ENCODE data around the gene DNAJA3. TPM values are rescaled to one million over a fixed set of nuclear protein-coding genes. Genes with fewer than 3 reads are reported as not detected.

The DNAJA3 gene
- total and polyA plus RNA-seq, 12 donors, result 21.9 to 166 (median 76.5) TPM

DNA sequence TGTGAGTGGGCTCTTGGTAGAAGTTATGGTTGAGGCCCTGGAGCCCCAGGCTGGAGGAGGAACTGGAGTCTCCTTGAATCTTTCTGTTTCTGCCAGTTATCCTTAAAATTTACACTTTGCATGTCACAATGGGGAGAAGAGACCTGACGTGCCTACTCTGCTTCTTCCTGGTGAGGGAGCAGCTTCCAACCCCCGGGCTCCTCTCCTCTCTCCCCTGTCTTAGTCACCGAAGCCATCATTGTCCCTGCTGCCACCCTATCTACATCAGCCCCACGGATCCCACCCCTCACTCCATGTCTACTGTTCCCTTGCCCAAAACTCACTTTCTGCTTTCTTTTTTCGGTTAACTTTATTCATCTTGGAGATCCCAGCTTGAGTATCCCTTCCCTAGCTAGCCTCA is 17.6 kb downstream of the DNAJA3 start:
- Histone ChIP-seq H3K4me1 (replicated peaks in 1 of 2) (no peaks in the 10 kb centered on the region), H3K27me3 (no peaks in the 10 kb centered on the region), H3K4me3 (no peak overlapping the region), H3K27ac (no peak overlapping the region), H3K36me3 (replicated peaks in 1 of 2) (peaks cover 0 to 98% of the 10 kb centered on the region in 2 donors), H3K9me3 (replicated peaks in 1 of 3) (no peaks in the 10 kb centered on the region)
- no peak for TF ChIP-seq POLR2A (IDR thresholded peaks at IDR 0.05)
- TF ChIP-seq, protein P1, sequence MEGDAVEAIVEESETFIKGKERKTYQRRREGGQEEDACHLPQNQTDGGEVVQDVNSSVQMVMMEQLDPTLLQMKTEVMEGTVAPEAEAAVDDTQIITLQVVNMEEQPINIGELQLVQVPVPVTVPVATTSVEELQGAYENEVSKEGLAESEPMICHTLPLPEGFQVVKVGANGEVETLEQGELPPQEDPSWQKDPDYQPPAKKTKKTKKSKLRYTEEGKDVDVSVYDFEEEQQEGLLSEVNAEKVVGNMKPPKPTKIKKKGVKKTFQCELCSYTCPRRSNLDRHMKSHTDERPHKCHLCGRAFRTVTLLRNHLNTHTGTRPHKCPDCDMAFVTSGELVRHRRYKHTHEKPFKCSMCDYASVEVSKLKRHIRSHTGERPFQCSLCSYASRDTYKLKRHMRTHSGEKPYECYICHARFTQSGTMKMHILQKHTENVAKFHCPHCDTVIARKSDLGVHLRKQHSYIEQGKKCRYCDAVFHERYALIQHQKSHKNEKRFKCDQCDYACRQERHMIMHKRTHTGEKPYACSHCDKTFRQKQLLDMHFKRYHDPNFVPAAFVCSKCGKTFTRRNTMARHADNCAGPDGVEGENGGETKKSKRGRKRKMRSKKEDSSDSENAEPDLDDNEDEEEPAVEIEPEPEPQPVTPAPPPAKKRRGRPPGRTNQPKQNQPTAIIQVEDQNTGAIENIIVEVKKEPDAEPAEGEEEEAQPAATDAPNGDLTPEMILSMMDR (IDR thresholded peaks at IDR 0.05), result no peak
- no peak for DNase-seq
- intact Hi-C loops (cut with DNase I), result no loop called here
- WGBS, 4 donors, result 66 to 88% (median 76%) methylated on average over 5 of the region's 5 CpGs

GRCh38 chr16:4443986-4444385 is 18.3 kb downstream of the DNAJA3 start:
- Histone ChIP-seq H3K27ac (no peak overlapping the region), H3K4me1 (replicated peaks in 1 of 2) (no peaks in the 10 kb centered on the region), H3K36me3 (replicated peaks in 1 of 2) (peaks cover 0 to 100% of the 10 kb centered on the region in 2 donors), H3K27me3 (no peaks in the 10 kb centered on the region), H3K9me3 (replicated peaks in 1 of 3) (no peaks in the 10 kb centered on the region), H3K4me3 (no peak overlapping the region)
- no peak for DNase-seq
- intact Hi-C loops (cut with DNase I), result no loop called here
- 85 to 95% (median 92%) methylated on average over 4 of the region's 4 CpGs for WGBS, 4 donors
- TF ChIP-seq POLR2A (IDR thresholded peaks at IDR 0.05), result no peak
- TF ChIP-seq, protein P1 (IDR thresholded peaks at IDR 0.05), result no peak

- 87 to 94% (median 92%) methylated on average over 3 to 14 of the region's 14 CpGs for WGBS, 4 donors
- intact Hi-C loops (cut with DNase I), result no loop called here
- TF ChIP-seq, protein P1 (IDR thresholded peaks at IDR 0.05), result no peak
- TF ChIP-seq POLR2A (IDR thresholded peaks at IDR 0.05), result no peak
Measured at GRCh38 chr16:4450430-4450829, 24.8 kb downstream of the DNAJA3 start.

GRCh38 chr16:4450931-4451519 is 25.4 kb downstream of the DNAJA3 start:
- TF ChIP-seq, protein P1 (IDR thresholded peaks at IDR 0.05), result no peak
- no peak for TF ChIP-seq POLR2A (IDR thresholded peaks at IDR 0.05)
- Histone ChIP-seq H3K27me3 (no peaks in the 10 kb centered on the region), H3K4me1 (replicated peaks in 1 of 2) (peaks cover 0 to 5% of the 10 kb centered on the region in 2 donors), H3K36me3 (replicated peaks in 1 of 2) (peaks cover 0 to 79% of the 10 kb centered on the region in 2 donors), H3K27ac (no peak overlapping the region), H3K4me3 (no peak overlapping the region), H3K9me3 (replicated peaks in 1 of 3) (no peaks in the 10 kb centered on the region)
- no peak for DNase-seq
- WGBS, 4 donors, result 91 to 96% (median 95%) methylated on average over 11 to 14 of the region's 14 CpGs
- intact Hi-C loops (cut with DNase I), result no loop called here

More at GRCh38 chr16:4450430-4450829, 24.8 kb downstream of the DNAJA3 start:
- Histone ChIP-seq H3K4me1 (replicated peaks in 1 of 2) (peaks cover 0 to 5% of the 10 kb centered on the region in 2 donors), H3K27me3 (no peaks in the 10 kb centered on the region), H3K9me3 (replicated peaks in 1 of 3) (no peaks in the 10 kb centered on the region), H3K27ac (no peak overlapping the region), H3K4me3 (no peak overlapping the region), H3K36me3 (replicated peaks in 1 of 2) (peaks cover 0 to 79% of the 10 kb centered on the region in 2 donors)
- no peak for DNase-seq

Measured in adrenal gland (tissue), 12 donors.